Neuronal stem cell (in vitro differentiated cells): Measurements from ENCODE around the gene METRNL.

Source experiments
- DNase-seq: peaks from one replicate; pipeline ENCODE4 v3.0.0-alpha.2; 2013; ENCODE audit warnings: low spot score
- H2AFZ ChIP-seq: one replicate; pipeline ENCODE4 v1.6.1; 2013; ENCODE audit warnings: mild to moderate bottlenecking, low read length, inconsistent platforms
- H2AK5ac ChIP-seq: 2 replicates; pipeline ENCODE4 v1.6.1; 2013; ENCODE audit warnings: low read depth, mild to moderate bottlenecking, inconsistent platforms, low read length, moderate library complexity, mixed read lengths
- H2BK120ac ChIP-seq: 2 replicates; pipeline ENCODE4 v1.6.1; 2013; ENCODE audit warnings: low read depth, mild to moderate bottlenecking, inconsistent platforms, low read length, moderate library complexity, mixed read lengths
- H2BK12ac ChIP-seq: one replicate; pipeline ENCODE4 v1.6.1; 2013; ENCODE audit warnings: low read length, inconsistent platforms
- H2BK15ac ChIP-seq: 2 replicates; pipeline ENCODE4 v1.6.1; 2013; ENCODE audit warnings: mild to moderate bottlenecking, low read length, inconsistent platforms, mixed read lengths
- H2BK5ac ChIP-seq: one replicate; pipeline ENCODE4 v1.6.1; 2013; ENCODE audit warnings: inconsistent platforms, mild to moderate bottlenecking, low read length, moderate library complexity
- H3K14ac ChIP-seq: one replicate; pipeline ENCODE4 v1.6.1; 2013; ENCODE audit warnings: low read length, inconsistent platforms
- H3K18ac ChIP-seq: 2 replicates; pipeline ENCODE4 v1.6.1; 2013; ENCODE audit warnings: low read length, inconsistent platforms
- H3K23ac ChIP-seq: 2 replicates; pipeline ENCODE4 v1.6.1; 2013; ENCODE audit warnings: low read depth, mild to moderate bottlenecking, mixed read lengths, low read length, inconsistent platforms; ENCODE audit not compliant: poor library complexity
- H3K27ac ChIP-seq: replicated peaks from 3 replicates; pipeline ENCODE4 v1.5.1; 2013; ENCODE audit warnings: low read length, inconsistent platforms
- H3K27me3 ChIP-seq, 3 experiments: 2 replicates each; pipeline ENCODE4 v1.6.1; 2013; ENCODE audit warnings: low read length in 3 of 3, mild to moderate bottlenecking in 2 of 3, inconsistent platforms in 1 of 3, low read depth in 1 of 3, mixed read lengths in 1 of 3, moderate library complexity in 1 of 3; ENCODE audit not compliant: control insufficient read depth in 3 of 3, insufficient read depth in 3 of 3
- H3K36me3 ChIP-seq, 2 donors: replicated peaks in 1 of 2; 2 replicates each; pipeline ENCODE4 v1.6.1; 2013; ENCODE audit warnings: low read length in 2 of 2; ENCODE audit not compliant: control insufficient read depth in 2 of 2, insufficient read depth in 2 of 2
- H3K4ac ChIP-seq: 2 replicates; pipeline ENCODE4 v1.6.1; 2013; ENCODE audit warnings: inconsistent platforms, mild to moderate bottlenecking, low read length, moderate library complexity
- H3K4me1 ChIP-seq, 2 donors: 1 replicate in 1 of 2; 2 replicates in 1 of 2; pipeline ENCODE4 v1.6.1; 2013; ENCODE audit warnings: low read length in 2 of 2, low read depth in 1 of 2; ENCODE audit not compliant: control insufficient read depth in 2 of 2, insufficient read depth in 1 of 2
- H3K4me2 ChIP-seq: one replicate; pipeline ENCODE4 v1.6.1; 2013; ENCODE audit warnings: mild to moderate bottlenecking, low read length, inconsistent platforms; ENCODE audit not compliant: insufficient read depth, poor library complexity, severe bottlenecking
- H3K4me3 ChIP-seq, 2 donors: 2 replicates each; pipeline ENCODE4 v1.5.1; 2013; ENCODE audit warnings: low read length in 2 of 2, mild to moderate bottlenecking in 2 of 2, inconsistent platforms in 1 of 2, moderate library complexity in 1 of 2
- H3K79me1 ChIP-seq: one replicate; pipeline ENCODE4 v1.6.1; 2013; ENCODE audit warnings: low read depth, mild to moderate bottlenecking, inconsistent platforms, low read length, moderate library complexity
- H3K9ac ChIP-seq: one replicate; pipeline ENCODE4 v1.6.1; 2013; ENCODE audit warnings: mild to moderate bottlenecking, low read depth, low read length, inconsistent platforms; ENCODE audit not compliant: poor library complexity
- H3K9me3 ChIP-seq, 2 donors: replicated peaks in 1 of 2; 2 replicates each; pipeline versions ENCODE3 to v1.6.1; 2013; ENCODE audit warnings: low read length in 2 of 2, mild to moderate bottlenecking in 2 of 2, inconsistent platforms in 1 of 2, low read depth in 1 of 2, mixed read lengths in 1 of 2, moderate library complexity in 1 of 2; ENCODE audit not compliant: control insufficient read depth in 2 of 2, insufficient read depth in 1 of 2
- H4K8ac ChIP-seq: one replicate; pipeline ENCODE4 v1.6.1; 2013; ENCODE audit warnings: low read depth, mild to moderate bottlenecking, inconsistent platforms, low read length, moderate library complexity
- H4K91ac ChIP-seq: one replicate; pipeline ENCODE4 v1.6.1; 2013; ENCODE audit warnings: low read length, low read depth, mild to moderate bottlenecking, inconsistent platforms; ENCODE audit not compliant: poor library complexity
- WGBS, 2 donors: extraction: QIAGEN DNeasy Blood & Tissue Kit; methylation state at CpG; one replicate each; pipeline ENCODE4 v1.1.7; 2013; ENCODE audit warnings: missing lambda C conversion rate in 2 of 2, mixed read lengths in 1 of 2; ENCODE audit not compliant: insufficient read length in 2 of 2, insufficient replicate concordance in 1 of 2; ENCODE audit errors: extremely low coverage in 2 of 2; 5-methylcytosine and 5-hydroxymethylcytosine counted together

Gene METRNL

GRCh38 chr17:83113381-83113780, 34.0 kb downstream of the METRNL start:
- no peak overlapping the region for H2BK120ac ChIP-seq
- no peak overlapping the region for H4K8ac ChIP-seq
- H4K91ac ChIP-seq, result no peak overlapping the region
- H3K4me3 ChIP-seq, result no peak overlapping the region
- H2BK12ac ChIP-seq, result no peak overlapping the region
- peaks cover 0 to 10% of the 10 kb centered on the region in 2 donors for H3K4me1 ChIP-seq
- H3K27ac ChIP-seq, result no peak overlapping the region
- H3K4me2 ChIP-seq, result no peak overlapping the region
- no peak overlapping the region for H3K14ac ChIP-seq
- H2AFZ ChIP-seq, result peak overlapping the region; percentile 77
- no peak overlapping the region for H3K18ac ChIP-seq
- no peak overlapping the region for H3K4ac ChIP-seq
- WGBS, 2 donors, result no CpG with 5 or more reads among the region's 11 CpGs
- DNase-seq, result no peak
- no peak overlapping the region for H2BK15ac ChIP-seq
- no peaks in the 10 kb centered on the region for H3K36me3 ChIP-seq
- peaks cover 3% of the 10 kb centered on the region for H3K79me1 ChIP-seq
- H3K9me3 ChIP-seq, result peaks cover 4 to 11% of the 10 kb centered on the region in 2 donors
- no peak overlapping the region for H3K9ac ChIP-seq
- H2BK5ac ChIP-seq, result no peak overlapping the region
- H2AK5ac ChIP-seq, result no peak overlapping the region
- H3K23ac ChIP-seq, result no peak overlapping the region
- H3K27me3 ChIP-seq, result peaks cover 0 to 20% (median 3%) of the 10 kb centered on the region in 3 experiments

- peaks cover under 1 to 10% of the 10 kb centered on the region in 2 donors for H3K4me1 ChIP-seq
- WGBS, 2 donors, result no CpG with 5 or more reads among the region's 22 CpGs
- H3K9me3 ChIP-seq, result peaks cover under 1 to 8% of the 10 kb centered on the region in 2 donors
- H2AFZ ChIP-seq, result no peak overlapping the region
- H3K36me3 ChIP-seq, result no peaks in the 10 kb centered on the region
- H3K4ac ChIP-seq, result no peak overlapping the region
- no peak overlapping the region for H2BK120ac ChIP-seq
- peaks cover 3% of the 10 kb centered on the region for H3K79me1 ChIP-seq
- no peak overlapping the region for H3K18ac ChIP-seq
- H3K27me3 ChIP-seq, result peaks cover 0 to 20% (median 3%) of the 10 kb centered on the region in 3 experiments
- H3K4me2 ChIP-seq, result no peak overlapping the region
- no peak overlapping the region for H3K27ac ChIP-seq
- no peak for DNase-seq
- H3K4me3 ChIP-seq, result no peak overlapping the region
- no peak overlapping the region for H3K14ac ChIP-seq
- no peak overlapping the region for H2BK12ac ChIP-seq
- no peak overlapping the region for H2BK5ac ChIP-seq
- H3K9ac ChIP-seq, result no peak overlapping the region
- H4K91ac ChIP-seq, result no peak overlapping the region
- no peak overlapping the region for H2BK15ac ChIP-seq
- peak overlapping the region; percentile 45 for H3K23ac ChIP-seq
- no peak overlapping the region for H4K8ac ChIP-seq
- H2AK5ac ChIP-seq, result no peak overlapping the region
These were observed 34.4 kb downstream of the METRNL start for GRCh38 chr17:83113792-83114191.

DNA sequence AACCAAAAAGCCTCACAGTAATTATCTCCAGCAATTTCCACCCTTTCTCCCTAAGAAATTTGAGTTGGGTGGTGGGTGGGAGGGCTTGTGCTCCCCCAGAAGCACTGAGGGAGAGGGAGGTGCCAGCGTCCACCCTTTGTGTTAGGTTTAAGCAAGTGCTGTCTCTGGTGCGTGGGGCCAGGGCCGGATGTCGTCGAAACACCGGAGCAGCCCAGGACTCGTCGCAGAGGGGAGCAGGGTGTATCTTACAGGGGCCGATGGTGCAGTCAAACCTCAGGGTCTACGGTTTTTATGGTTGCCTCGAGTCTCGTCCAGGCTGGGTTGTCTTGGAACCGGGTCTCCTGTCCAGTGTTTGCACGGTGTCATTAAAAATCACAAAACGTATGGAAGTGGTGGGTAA, 35.3 kb downstream of the METRNL start:
- Histone ChIP-seq H3K23ac (no peak overlapping the region), H2BK12ac (no peak overlapping the region), H4K8ac (no peak overlapping the region), H2BK120ac (no peak overlapping the region), H2AFZ (no peak overlapping the region), H3K27me3 (peaks cover 0 to 24% (median 3%) of the 10 kb centered on the region in 3 experiments), H3K79me1 (peaks cover 3% of the 10 kb centered on the region), H3K4me3 (no peak overlapping the region), H4K91ac (no peak overlapping the region), H2BK5ac (no peak overlapping the region), H3K4me1 (peaks cover 4 to 13% of the 10 kb centered on the region in 2 donors), H3K9ac (no peak overlapping the region), H3K14ac (no peak overlapping the region), H3K27ac (no peak overlapping the region), H3K4ac (no peak overlapping the region), H3K18ac (no peak overlapping the region), H2BK15ac (peak overlapping the region; percentile 64), H3K9me3 (peaks cover 0 to 7% of the 10 kb centered on the region in 2 donors), H3K4me2 (no peak overlapping the region), H2AK5ac (no peak overlapping the region), H3K36me3 (no peaks in the 10 kb centered on the region)
- DNase-seq, result no peak
- no CpG with 5 or more reads among the region's 15 CpGs for WGBS, 2 donors

- Histone ChIP-seq H3K9me3 (peaks cover 0 to 7% of the 10 kb centered on the region in 2 donors), H3K79me1 (no peaks in the 10 kb centered on the region), H2AFZ (no peak overlapping the region), H2BK5ac (peak overlapping the region; percentile 87), H2BK15ac (peak overlapping the region; percentile 64), H4K91ac (no peak overlapping the region), H3K4me1 (peaks cover 4 to 12% of the 10 kb centered on the region in 2 donors), H3K14ac (peak overlapping the region; percentile 21), H3K18ac (peak overlapping the region; percentile 57), H3K36me3 (no peaks in the 10 kb centered on the region), H2AK5ac (peak overlapping the region; percentile 68), H3K27me3 (peaks cover 0 to 25% (median 5%) of the 10 kb centered on the region in 3 experiments), H3K27ac (no peak overlapping the region), H3K4me3 (peak overlapping the region in 1 of 2 donors; percentile 47), H2BK120ac (no peak overlapping the region), H2BK12ac (no peak overlapping the region), H3K4me2 (no peak overlapping the region), H3K23ac (peak overlapping the region; percentile 43), H3K4ac (no peak overlapping the region), H3K9ac (peak overlapping the region; percentile 21), H4K8ac (no peak overlapping the region)
- WGBS, 2 donors, result no CpG with 5 or more reads among the region's 19 CpGs
- no peak for DNase-seq
These were observed 35.8 kb downstream of the METRNL start for GRCh38 chr17:83115202-83115651.
